Spinal cord (tissue), 10 donors: ENCODE measurements around the gene MED31. TPM values are rescaled to one million over a fixed set of nuclear protein-coding genes. Genes with fewer than 3 reads are reported as not detected.
"Not testable (repeated sequence)": the region's sequence is repeated elsewhere in the genome, so short reads cannot be mapped to it uniquely, and the experiment has no call there.

Experiments
- DNase-seq, 6 donors: peaks; one replicate each; pipeline versions ENCODE4 v3.0.0 to v3.0.0-alpha.2; 2013 to 2015; ENCODE audit warnings: low spot score in 6 of 6, low read depth in 4 of 6
- H3K27ac ChIP-seq: one replicate; pipeline ENCODE4 v1.5.1; 2013; ENCODE audit warnings: low read depth, low read length, control low read depth
- H3K27me3 ChIP-seq: one replicate; pipeline ENCODE4 v1.6.1; 2013; ENCODE audit warnings: low read length; ENCODE audit not compliant: control insufficient read depth, insufficient read depth
- H3K36me3 ChIP-seq: one replicate; pipeline ENCODE4 v1.6.1; 2013; ENCODE audit warnings: low read length; ENCODE audit not compliant: control insufficient read depth, insufficient read depth
- H3K4me1 ChIP-seq: one replicate; pipeline ENCODE4 v1.6.1; 2013; ENCODE audit warnings: low read length; ENCODE audit not compliant: control insufficient read depth, insufficient read depth
- H3K4me3 ChIP-seq: one replicate; pipeline ENCODE4 v1.5.1; 2013; ENCODE audit warnings: low read depth, low read length, control low read depth
- H3K9me3 ChIP-seq: one replicate; pipeline ENCODE4 v1.6.1; 2013; ENCODE audit warnings: low read length; ENCODE audit not compliant: control insufficient read depth, insufficient read depth
- WGBS: methylation state at CpG from one replicate; pipeline ENCODE4 v1.1.5; 2013; ENCODE audit warnings: missing lambda C conversion rate; ENCODE audit not compliant: insufficient coverage; 5-methylcytosine and 5-hydroxymethylcytosine counted together
- long read RNA-seq, 4 donors: transcript quantifications; one replicate each; lab custom pipeline, GENCODE V29; 2026
- polyA plus RNA-seq, 2 donors: library from polyadenylated mRNA; unstranded; fragments of 120-200 nt; gene quantifications; one replicate each; pipeline ENCODE4 v1.2.1, GENCODE V29; 2013; ENCODE audit not compliant: insufficient read length in 2 of 2
- total RNA-seq, 2 donors: library from RNA; depleted of rRNA in 1 of 2; stranded (reverse); fragments of 120-200 nt in 1 of 2; fragments of >200 nt in 1 of 2; gene quantifications; one replicate each; pipeline versions ENCODE4 v1.2.3 to v1.2.4, GENCODE V29; 2013 to 2014
- donor health status: healthy.

MED31 gene
- 10 to 100 TPM; 15.8 to 19.8 TPM for total RNA-seq
- polyA plus RNA-seq, result 10 to 100 TPM; 26.4 to 27.6 TPM
- long read RNA-seq, donor 1, transcript MED31-201 (4 exons, 1,654 nt), result major isoform, 23 of 30 reads
- long read RNA-seq, donor 1, transcript MED31-204 (2 exons, 620 nt), result minor isoform, 5 of 30 reads
- long read RNA-seq, donor 1, partial matches to known transcripts, result 0 of 30 reads
- long read RNA-seq, donor 1, other reads (novel, unspliced or antisense), result 0 of 30 reads
- long read RNA-seq, donor 2, transcript MED31-201 (4 exons, 1,654 nt), result major isoform, 10 of 13 reads
- long read RNA-seq, donor 2, partial matches to known transcripts, result 0 of 13 reads
- long read RNA-seq, donor 2, other reads (novel, unspliced or antisense), result 0 of 13 reads
- long read RNA-seq, donor 3, transcript MED31-201 (4 exons, 1,654 nt), result major isoform, 13 of 16 reads
- long read RNA-seq, donor 3, partial matches to known transcripts, result 0 of 16 reads
- long read RNA-seq, donor 3, other reads (novel, unspliced or antisense), result 0 of 16 reads
- long read RNA-seq, donor 4, transcript MED31-201 (4 exons, 1,654 nt), result major isoform, 57 of 67 reads
- long read RNA-seq, donor 4, transcript MED31-204 (2 exons, 620 nt), result minor isoform, 8 of 67 reads
- long read RNA-seq, donor 4, partial matches to known transcripts, result 0 of 67 reads
- long read RNA-seq, donor 4, other reads (novel, unspliced or antisense), result 0 of 67 reads

GRCh38 chr17:6651354-6651918 is at the start of gene MED31, which contains the start of gene C17orf100:
MED31 (minus strand) TSS chr17:6651605; CDS start chr17:6651528, 77 bp downstream.
C17orf100 (plus strand) TSS chr17:6651762; CDS start chr17:6651914, 152 bp downstream.
- peak within 1 kb of the TSS; percentile 82 for H3K27ac ChIP-seq
- H3K36me3 ChIP-seq, result peaks cover 6% of the 10 kb centered on the region
- H3K27me3 ChIP-seq, result peaks cover 24% of the 10 kb centered on the region
- H3K4me3 ChIP-seq, result peak within 1 kb of the TSS; percentile 92
- H3K4me1 ChIP-seq, result peaks cover 33% of the 10 kb centered on the region
- H3K9me3 ChIP-seq, result no peaks in the 10 kb centered on the region
- DNase-seq, result peak; percentile 79 to 97 (median 86)
- under 1% methylated on average over 34 of the region's 35 CpGs for WGBS

- WGBS, result 90% methylated on average over 8 of the region's 8 CpGs
- no peak for DNase-seq
- no peak overlapping the region for H3K27ac ChIP-seq
- H3K4me1 ChIP-seq, result no peaks in the 10 kb centered on the region
- H3K4me3 ChIP-seq, result no peak overlapping the region
- H3K36me3 ChIP-seq, result peaks cover 22% of the 10 kb centered on the region
- no peaks in the 10 kb centered on the region for H3K27me3 ChIP-seq
- no peaks in the 10 kb centered on the region for H3K9me3 ChIP-seq
Measured at GRCh38 chr17:6700948-6701307, 49.5 kb upstream of the MED31 start.

- H3K4me1 ChIP-seq, result no peaks in the 10 kb centered on the region
- H3K27me3 ChIP-seq, result no peaks in the 10 kb centered on the region
- H3K4me3 ChIP-seq, result no peak overlapping the region
- no peak overlapping the region for H3K27ac ChIP-seq
- H3K9me3 ChIP-seq, result no peaks in the 10 kb centered on the region
- peaks cover 22% of the 10 kb centered on the region for H3K36me3 ChIP-seq
- 85% methylated on average over 16 of the region's 16 CpGs for WGBS
- DNase-seq, result no peak
Measured at GRCh38 chr17:6699997-6700947, 48.9 kb upstream of the MED31 start.

GRCh38 chr17:6698004-6698403 is 46.6 kb upstream of the MED31 start:
- WGBS, result 75% methylated on average over 11 of the region's 11 CpGs
- H3K27ac ChIP-seq, result no peak overlapping the region
- DNase-seq, result no peak

GRCh38 chr17:6696906-6697305 is 45.5 kb upstream of the MED31 start:
- Histone ChIP-seq H3K9me3 (no peaks in the 10 kb centered on the region), H3K36me3 (peaks cover 9% of the 10 kb centered on the region), H3K4me3 (no peak overlapping the region), H3K27ac (no peak overlapping the region), H3K4me1 (no peaks in the 10 kb centered on the region), H3K27me3 (no peaks in the 10 kb centered on the region)
- DNase-seq, result no peak
- 88% methylated on average over 5 of the region's 5 CpGs for WGBS

More at GRCh38 chr17:6698004-6698403, 46.6 kb upstream of the MED31 start:
- peaks cover 14% of the 10 kb centered on the region for H3K36me3 ChIP-seq
- no peaks in the 10 kb centered on the region for H3K9me3 ChIP-seq
- H3K27me3 ChIP-seq, result no peaks in the 10 kb centered on the region
- no peaks in the 10 kb centered on the region for H3K4me1 ChIP-seq
- no peak overlapping the region for H3K4me3 ChIP-seq

DNA sequence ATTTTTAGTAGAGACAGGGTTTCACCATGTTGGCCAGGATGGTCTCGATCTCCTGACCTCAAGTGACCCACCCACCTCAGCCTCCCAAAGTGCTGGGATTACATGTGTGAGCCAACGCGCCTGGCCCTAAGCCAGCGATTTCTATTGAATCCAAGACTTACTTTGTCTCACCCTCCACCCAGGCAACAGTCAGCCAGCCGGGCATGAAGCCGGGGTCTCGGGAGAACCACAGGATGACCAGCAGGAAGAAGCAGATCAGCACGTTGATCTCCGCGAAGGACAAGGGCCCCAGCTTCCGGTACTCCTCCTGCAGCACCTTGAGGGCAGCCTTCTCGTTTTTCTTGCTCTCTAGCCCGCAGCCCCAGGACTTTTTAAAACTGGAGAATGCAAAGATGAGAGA is 44.2 kb upstream of the MED31 start:
- Histone ChIP-seq H3K27ac (no peak overlapping the region), H3K4me3 (no peak overlapping the region)
- DNase-seq, result no peak

DNA sequence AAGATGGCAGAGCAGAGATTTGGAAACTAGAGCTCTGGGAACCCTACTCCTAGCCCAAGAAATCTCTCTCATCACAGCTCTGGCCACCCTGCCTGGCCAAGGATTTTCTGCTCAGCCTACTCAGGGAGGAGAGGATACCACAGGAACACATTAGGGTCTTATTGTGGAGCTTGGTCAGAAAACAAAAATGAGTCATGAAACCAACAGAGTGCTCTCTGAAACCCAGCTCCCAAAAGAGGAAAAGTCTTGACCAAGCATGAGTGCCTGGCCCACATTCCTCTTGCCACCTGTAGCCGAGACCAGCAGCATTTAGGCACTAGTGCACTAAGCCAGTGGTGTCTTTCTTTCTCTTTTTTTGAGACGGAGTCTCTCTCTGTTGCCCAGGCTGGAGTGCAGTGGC is 43.6 kb upstream of the MED31 start:
- H3K9me3 ChIP-seq, result no peaks in the 10 kb centered on the region
- H3K27ac ChIP-seq, result no peak overlapping the region
- H3K36me3 ChIP-seq, result peaks cover 6% of the 10 kb centered on the region
- DNase-seq, result no peak
- 95% methylated on average over 2 of the region's 2 CpGs for WGBS
- no peak overlapping the region for H3K4me3 ChIP-seq
- no peaks in the 10 kb centered on the region for H3K4me1 ChIP-seq
- H3K27me3 ChIP-seq, result no peaks in the 10 kb centered on the region

More for the DNA sequence above, 44.2 kb upstream of the MED31 start:
- H3K36me3 ChIP-seq, result peaks cover 6% of the 10 kb centered on the region
- H3K27me3 ChIP-seq, result no peaks in the 10 kb centered on the region
- WGBS, result 81% methylated on average over 13 of the region's 13 CpGs
- no peaks in the 10 kb centered on the region for H3K4me1 ChIP-seq
- H3K9me3 ChIP-seq, result no peaks in the 10 kb centered on the region

DNA sequence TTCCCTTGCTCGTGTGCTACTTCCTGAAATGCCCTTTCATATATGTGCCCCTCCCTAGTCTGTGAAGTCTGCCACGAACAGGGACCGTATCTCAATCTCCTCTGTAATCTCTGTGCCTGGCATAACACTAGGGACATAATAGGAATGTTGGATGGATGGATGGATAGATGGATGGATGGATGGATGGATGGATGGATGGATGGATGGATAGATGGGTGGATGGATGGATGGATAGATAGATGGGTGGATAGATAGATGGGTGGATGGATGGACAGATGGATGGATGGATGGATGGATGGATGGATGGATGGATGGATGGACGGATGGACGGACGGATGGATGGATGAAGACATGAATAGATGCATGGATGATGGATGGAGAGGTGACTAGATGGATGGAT is 40.6 kb upstream of the MED31 start:
- H3K4me1 ChIP-seq, H3K9me3 ChIP-seq, H3K36me3 ChIP-seq, DNase-seq, H3K27ac ChIP-seq, H3K27me3 ChIP-seq, H3K4me3 ChIP-seq: not testable (repeated sequence)
- WGBS, result 83% methylated on average over 4 of the region's 6 CpGs

- Histone ChIP-seq H3K36me3 (no peaks in the 10 kb centered on the region), H3K27ac (no peak overlapping the region), H3K4me1 (no peaks in the 10 kb centered on the region), H3K9me3 (no peaks in the 10 kb centered on the region), H3K27me3 (no peaks in the 10 kb centered on the region), H3K4me3 (no peak overlapping the region)
- DNase-seq, result no peak
- WGBS, result 93% methylated on average over 3 of the region's 3 CpGs
Measured at GRCh38 chr17:6691546-6691945, 40.1 kb upstream of the MED31 start.
